Heart right ventricle (tissue), 16 donors: Measurements from ENCODE around the gene TM4SF18. TPM values are rescaled to one million over a fixed set of nuclear protein-coding genes. Genes with fewer than 3 reads are reported as not detected.

Experiments used
- ATAC-seq, 8 donors: fragments of 200-7000 bp; cut with Tn5 transposase; one replicate each; pipeline ENCODE4 v1.9.1; 2020; ENCODE audit warnings: mild to moderate bottlenecking in 8 of 8, moderate library complexity in 8 of 8, moderate number of reproducible peaks in 1 of 8
- DNase-seq, 2 donors: peaks; one replicate each; pipeline ENCODE4 v3.0.0-alpha.2; 2020
- H3K27ac ChIP-seq, 10 donors: fragments of 200-600 bp; sonication (generic) in 2 of 10; one replicate each; pipeline versions ENCODE4 v1.5.0 to v1.8.0; 2020 to 2022; ENCODE audit warnings: mild to moderate bottlenecking in 3 of 10
- H3K27me3 ChIP-seq, 7 donors: fragments of 200-600 bp; one replicate each; pipeline ENCODE4 v1.8.0; 2021 to 2022; ENCODE audit warnings: mild to moderate bottlenecking in 2 of 7
- H3K36me3 ChIP-seq, 9 donors: fragments of 200-600 bp; sonication (generic) in 1 of 9; one replicate each; pipeline versions ENCODE4 v1.5.0 to v1.8.0; 2020 to 2022; ENCODE audit warnings: mild to moderate bottlenecking in 2 of 9
- H3K4me1 ChIP-seq, 9 donors: fragments of 200-600 bp; sonication (generic) in 1 of 9; one replicate each; pipeline versions ENCODE4 v1.5.0 to v1.8.0; 2020 to 2022; ENCODE audit warnings: mild to moderate bottlenecking in 4 of 9
- H3K4me3 ChIP-seq, 10 donors: fragments of 200-600 bp; sonication (generic) in 2 of 10; one replicate each; pipeline versions ENCODE4 v1.5.0 to v1.8.0; 2020 to 2022; ENCODE audit warnings: mild to moderate bottlenecking in 7 of 10, moderate library complexity in 2 of 10
- H3K9me3 ChIP-seq, 11 donors: fragments of 200-600 bp in 10 of 11; sonication (generic) in 2 of 11; one replicate each; pipeline versions ENCODE4 v1.5.0 to v1.8.0; 2013 to 2022; ENCODE audit warnings: mild to moderate bottlenecking in 2 of 11, control low read depth in 1 of 11, moderate library complexity in 1 of 11
- WGBS, 2 donors: extraction: QIAGEN DNeasy Blood & Tissue Kit; methylation state at CpG; one replicate each; pipeline ENCODE4 v1.1.7; 2013; ENCODE audit warnings: inconsistent platforms in 1 of 2; 5-methylcytosine and 5-hydroxymethylcytosine counted together
- intact Hi-C, 10 donors: fragments of 100-400 bp; cut with DNase I; formaldehyde crosslinking; loops; one replicate each; pipeline versions ENCODE4 v1.11.1 to v1.14.2; 2022
- polyA plus RNA-seq, 2 donors: library from polyadenylated mRNA; stranded (reverse); fragments of 200-250 nt; gene quantifications; one replicate each; pipeline ENCODE4 v1.2.3, GENCODE V29; 2013
- total RNA-seq, 10 donors: library from RNA; stranded (reverse); fragmentation: NEBNext Ultra II Directional in 3 of 10; extraction: Animal tissue kit (Norgen Biotek cat#: 25700) in 3 of 10; gene quantifications; one replicate each; pipeline versions ENCODE4 v1.2.1 to v1.2.4, GENCODE V29; 2021 to 2023
- TF ChIP-seq, protein P1 (sequence below), 9 donors: fragments of 200-600 bp; sonication (generic) in 2 of 9; IDR thresholded peaks; one replicate each; pipeline versions ENCODE4 v1.5.0 to v1.8.0; 2021 to 2022; ENCODE audit warnings: antibody characterized with exemption in 9 of 9, mild to moderate bottlenecking in 5 of 9, moderate library complexity in 1 of 9
- donor health status: Arrhythmogenic right ventricular cardiomyopathy.
- donor health status: ischemic (EF 13 %, LVEDD 7.1; RV severe dilation, severe dysfunction).
- donor health status: healthy with polysubstance abuse.
- donor health status: DM: no; HTN: yes; CAD: no.
- donor health status: DM: no; HTN: no; CAD: no.
- donor health status: ischemic (EF 25% LVEDD 6.9; RV normal size, moderate dysfunction).
- donor health status: ischemic (EF 25% LVEDD 5.7; RV mildly dilated, moderate dysfunction).
- donor health status: healthy.
- donor health status: DM: yes; HTN: yes; CAD: no.
- donor health status: Ischemic cardiomyopathy.
- donor health status: ischemic (EF 35%, LVEDD 5.7; RV mildly dilated, moderate dysfunction).
- donor health status: nonischemic (EF 11% LVEDD 7.7; RV severe dilation, severe dysfunction).
- donor health status: DM: yes; HTN: yes; CAD: no.
- donor health status: PGD.
- donor health status: ischemic (EF 29% LVEDD 5.4; RV normal size, mild dysfunction).
- donor health status: nonischemic (EF 23%, LVEDD 6.1; RV moderate dilation, normal function).

Gene TM4SF18
- total and polyA plus RNA-seq, 12 donors: 4.1 to 21.2 (median 8.8) TPM

GRCh38 chr3:149331396-149331795 is 2.0 kb downstream of the TM4SF18 start:
- peak overlapping the region in 8 of 10 donors; percentile 8 to 55 (median 40) for H3K4me3 ChIP-seq
- H3K27ac ChIP-seq: peak overlapping the region in 4 of 10 donors; percentile 15 to 85 (median 78)
- peaks cover 0 to 4% (median 0%) of the 10 kb centered on the region in 9 donors for H3K36me3 ChIP-seq
- H3K27me3 ChIP-seq: no peaks in the 10 kb centered on the region
- H3K9me3 ChIP-seq: no peaks in the 10 kb centered on the region
- no peak for ATAC-seq
- peaks cover 0 to 24% (median 5%) of the 10 kb centered on the region in 9 donors for H3K4me1 ChIP-seq
- TF ChIP-seq, protein P1, sequence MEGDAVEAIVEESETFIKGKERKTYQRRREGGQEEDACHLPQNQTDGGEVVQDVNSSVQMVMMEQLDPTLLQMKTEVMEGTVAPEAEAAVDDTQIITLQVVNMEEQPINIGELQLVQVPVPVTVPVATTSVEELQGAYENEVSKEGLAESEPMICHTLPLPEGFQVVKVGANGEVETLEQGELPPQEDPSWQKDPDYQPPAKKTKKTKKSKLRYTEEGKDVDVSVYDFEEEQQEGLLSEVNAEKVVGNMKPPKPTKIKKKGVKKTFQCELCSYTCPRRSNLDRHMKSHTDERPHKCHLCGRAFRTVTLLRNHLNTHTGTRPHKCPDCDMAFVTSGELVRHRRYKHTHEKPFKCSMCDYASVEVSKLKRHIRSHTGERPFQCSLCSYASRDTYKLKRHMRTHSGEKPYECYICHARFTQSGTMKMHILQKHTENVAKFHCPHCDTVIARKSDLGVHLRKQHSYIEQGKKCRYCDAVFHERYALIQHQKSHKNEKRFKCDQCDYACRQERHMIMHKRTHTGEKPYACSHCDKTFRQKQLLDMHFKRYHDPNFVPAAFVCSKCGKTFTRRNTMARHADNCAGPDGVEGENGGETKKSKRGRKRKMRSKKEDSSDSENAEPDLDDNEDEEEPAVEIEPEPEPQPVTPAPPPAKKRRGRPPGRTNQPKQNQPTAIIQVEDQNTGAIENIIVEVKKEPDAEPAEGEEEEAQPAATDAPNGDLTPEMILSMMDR (IDR thresholded peaks at IDR 0.05): no peak
- DNase-seq: no peak
- intact Hi-C loops: loop anchor here in 1 of 10 donors (5.0 kb wide), 1 partner anchor 46 kb away; the partner anchor contains the start of gene TM4SF1
- 60 to 73% methylated on average over 2 of the region's 2 CpGs for WGBS, 2 donors

GRCh38 chr3:149330609-149331331 is 2.7 kb downstream of the TM4SF18 start:
- no peak for ATAC-seq
- WGBS, 2 donors: 82 to 85% methylated on average over 2 of the region's 2 CpGs
- no peaks in the 10 kb centered on the region for H3K9me3 ChIP-seq
- no peaks in the 10 kb centered on the region for H3K27me3 ChIP-seq
- H3K4me1 ChIP-seq: peaks cover 0 to 22% (median 0%) of the 10 kb centered on the region in 9 donors
- peaks cover 0 to 4% (median 0%) of the 10 kb centered on the region in 9 donors for H3K36me3 ChIP-seq
- H3K4me3 ChIP-seq: peak overlapping the region in 6 of 10 donors; percentile 17 to 55 (median 44)
- TF ChIP-seq, protein P1 (IDR thresholded peaks at IDR 0.05): no peak
- DNase-seq: no peak
- intact Hi-C loops: loop anchor here in 1 of 10 donors (5.0 kb wide), 1 partner anchor 47 kb away; the partner anchor contains the start of gene TM4SF1
- H3K27ac ChIP-seq: peak overlapping the region in 3 of 10 donors; percentile 23 to 81 (median 74)

DNA sequence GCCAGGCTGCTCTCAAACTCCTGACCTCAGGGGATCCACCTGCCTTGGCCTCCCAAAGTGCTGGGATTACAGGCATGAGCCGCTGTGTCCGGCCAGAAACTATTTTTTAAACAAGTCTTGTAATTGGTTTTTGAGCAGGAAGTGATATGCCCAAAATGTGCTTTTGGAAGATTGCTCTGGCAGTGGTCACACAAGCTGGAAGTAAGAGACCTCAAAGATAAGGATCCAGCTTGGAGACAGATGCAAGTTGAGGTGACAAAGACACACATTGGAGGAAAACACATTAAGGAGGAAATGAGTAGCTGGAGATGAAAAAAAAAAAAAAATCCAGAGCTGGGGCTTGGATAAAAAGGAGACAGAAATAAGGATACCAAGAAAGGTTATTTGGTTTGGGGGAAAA is 6.3 kb downstream of the TM4SF18 start:
- H3K4me1 ChIP-seq: peaks cover 0 to 7% (median 0%) of the 10 kb centered on the region in 9 donors
- no peaks in the 10 kb centered on the region for H3K9me3 ChIP-seq
- peaks cover 0 to 29% (median 0%) of the 10 kb centered on the region in 9 donors for H3K36me3 ChIP-seq
- H3K27ac ChIP-seq: no peak overlapping the region
- H3K27me3 ChIP-seq: no peaks in the 10 kb centered on the region
- H3K4me3 ChIP-seq: no peak overlapping the region
- intact Hi-C loops: loop anchor here in 1 of 10 donors (5.0 kb wide), 1 partner anchor 50 kb away; no protein-coding TSS in a partner anchor
- 73 to 76% methylated on average over 2 of the region's 2 CpGs for WGBS, 2 donors
- TF ChIP-seq, protein P1 (IDR thresholded peaks at IDR 0.05): no peak
- DNase-seq (no peak), ATAC-seq (no peak)

- H3K4me3 ChIP-seq: no peak overlapping the region
- DNase-seq (no peak), ATAC-seq (no peak)
- peaks cover 0 to 38% (median 0%) of the 10 kb centered on the region in 9 donors for H3K36me3 ChIP-seq
- H3K27ac ChIP-seq: no peak overlapping the region
- TF ChIP-seq, protein P1 (IDR thresholded peaks at IDR 0.05): no peak
- intact Hi-C loops: loop anchor here in 1 of 10 donors (5.0 kb wide), 1 partner anchor 48 kb away; no protein-coding TSS in a partner anchor
- H3K27me3 ChIP-seq: no peaks in the 10 kb centered on the region
- H3K4me1 ChIP-seq: peaks cover 0 to 7% (median 0%) of the 10 kb centered on the region in 9 donors
- no peaks in the 10 kb centered on the region for H3K9me3 ChIP-seq
Measured at GRCh38 chr3:149325581-149325980, 7.9 kb downstream of the TM4SF18 start.
